ENCODE results near the gene METTL3.

DNA sequence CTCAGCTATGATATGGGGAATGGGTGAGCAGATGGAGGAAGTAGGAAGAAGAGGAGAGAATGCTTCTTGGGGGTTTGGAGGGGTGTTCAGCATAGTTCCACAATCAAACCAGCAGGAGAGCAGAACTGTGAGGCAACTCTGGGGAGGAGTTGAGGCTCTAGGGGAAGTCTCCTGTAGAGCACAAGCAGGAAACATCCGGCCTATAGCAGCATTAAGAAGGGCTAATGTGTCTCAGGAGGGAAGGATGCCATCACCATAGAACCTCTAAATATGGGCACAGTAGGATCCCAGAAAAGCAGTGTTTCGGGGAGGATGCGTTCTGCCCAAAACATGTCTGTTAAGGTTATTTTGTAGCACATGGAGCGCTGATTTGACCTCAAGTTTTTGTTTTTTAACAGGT is 23.4 kb upstream of the METTL3 start:
- TF ChIP-seq POLR2A (IDR thresholded peaks at IDR 0.05; ENCODE audit: low read depth, low read length): no peak
- TF ChIP-seq POLR2AphosphoS5 (IDR thresholded peaks at IDR 0.05; ENCODE audit: low read depth, low read length): no peak
- no peak for TF ChIP-seq TAF1 (IDR thresholded peaks at IDR 0.05; ENCODE audit: low read depth, low read length)
- TF ChIP-seq POU2F2 (IDR thresholded peaks at IDR 0.05; ENCODE audit: low read depth, low read length): no peak
- TF ChIP-seq PAX5 (IDR thresholded peaks at IDR 0.05; ENCODE audit: insufficient read depth, low read length, severe bottlenecking): no peak
- TF ChIP-seq SPI1 (IDR thresholded peaks at IDR 0.05; ENCODE audit: low read depth, low read length): no peak
